EH (cell line): Measurements from ENCODE around the gene DEFB114.
"Not testable (repeated sequence)": the region's sequence is repeated elsewhere in the genome, so short reads cannot be mapped to it uniquely, and the experiment has no call there.

ENCODE experiments used
- DNase-seq: peaks from one replicate; pipeline ENCODE4 v3.0.0-alpha.2; 2015; ENCODE audit warnings: low read depth

The DEFB114 gene

GRCh38 chr6:49964064-49964463, at the start of gene DEFB114:
DEFB114 (minus strand) TSS chr6:49964164; CDS start chr6:49964105, 59 bp downstream.
- DNase-seq = no peak

GRCh38 chr6:50007819-50008218, 43.9 kb upstream of the DEFB114 start:
- DNase-seq = no peak

GRCh38 chr6:50003139-50003538, 39.2 kb upstream of the DEFB114 start:
- no peak for DNase-seq

- no peak for DNase-seq
These were observed 31.3 kb upstream of the DEFB114 start for GRCh38 chr6:49995278-49995677.

GRCh38 chr6:49988900-49989299, 24.9 kb upstream of the DEFB114 start:
- DNase-seq = no peak

- no peak for DNase-seq
These were observed 23.8 kb upstream of the DEFB114 start for GRCh38 chr6:49987749-49988148.

GRCh38 chr6:49986551-49986950, 22.6 kb upstream of the DEFB114 start:
- no peak for DNase-seq

GRCh38 chr6:49982046-49982445, 18.1 kb upstream of the DEFB114 start:
- no peak for DNase-seq

GRCh38 chr6:49980898-49981297, 16.9 kb upstream of the DEFB114 start:
- no peak for DNase-seq

- no peak for DNase-seq
These were observed 15.6 kb upstream of the DEFB114 start for GRCh38 chr6:49979584-49979983.

- DNase-seq = no peak
These were observed 14.6 kb upstream of the DEFB114 start for GRCh38 chr6:49978332-49979226.

GRCh38 chr6:49969605-49970004, 5.6 kb upstream of the DEFB114 start, which contains the start of gene DEFB113:
DEFB113 (minus strand) TSS chr6:49969625; CDS start chr6:49969625, 0 bp downstream.
- no peak for DNase-seq

GRCh38 chr6:49966823-49967222, 2.9 kb upstream of the DEFB114 start:
- DNase-seq = no peak

GRCh38 chr6:49966334-49966733, 2.4 kb upstream of the DEFB114 start:
- DNase-seq = no peak

- no peak for DNase-seq
These were observed 5.8 kb downstream of the DEFB114 start for GRCh38 chr6:49958180-49958579.

GRCh38 chr6:49955847-49956246, 8.1 kb downstream of the DEFB114 start:
- no peak for DNase-seq

- DNase-seq = no peak
These were observed 12.0 kb downstream of the DEFB114 start for GRCh38 chr6:49951926-49952325.

- DNase-seq = no peak
These were observed 13.6 kb downstream of the DEFB114 start for GRCh38 chr6:49950415-49950751.

- DNase-seq = no peak
These were observed 14.9 kb downstream of the DEFB114 start for GRCh38 chr6:49949062-49949461.

GRCh38 chr6:49946835-49947234, 17.1 kb downstream of the DEFB114 start:
- DNase-seq = no peak

- not testable (repeated sequence) for DNase-seq
These were observed 19.9 kb downstream of the DEFB114 start for GRCh38 chr6:49944068-49944467.

GRCh38 chr6:49939993-49940498, 23.9 kb downstream of the DEFB114 start:
- DNase-seq = no peak

GRCh38 chr6:49937811-49938210, 26.2 kb downstream of the DEFB114 start:
- DNase-seq = no peak

- DNase-seq = no peak
These were observed 26.9 kb downstream of the DEFB114 start for GRCh38 chr6:49937017-49937416.
